Measurements from ENCODE around the gene MAP2K2.

DNA sequence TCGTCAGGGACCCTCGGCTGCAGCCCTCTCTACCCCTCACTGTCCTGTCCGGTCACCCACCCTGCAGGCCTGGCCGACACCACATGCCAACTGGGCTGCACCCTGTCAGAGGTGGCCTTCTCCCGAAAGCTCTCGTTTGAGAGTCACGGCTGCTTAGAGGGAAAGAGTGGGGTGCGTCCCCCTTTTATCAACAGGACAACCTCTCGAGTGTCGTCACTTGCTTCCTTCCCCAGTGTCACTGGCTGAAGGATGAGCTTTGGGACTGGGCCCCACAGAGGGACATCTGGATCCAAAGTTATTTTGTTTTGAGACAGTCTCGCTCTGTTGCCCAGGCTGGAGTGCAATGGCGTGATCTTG lies 28.5 kb downstream of the MAP2K2 start:
- TF ChIP-seq, protein P1, sequence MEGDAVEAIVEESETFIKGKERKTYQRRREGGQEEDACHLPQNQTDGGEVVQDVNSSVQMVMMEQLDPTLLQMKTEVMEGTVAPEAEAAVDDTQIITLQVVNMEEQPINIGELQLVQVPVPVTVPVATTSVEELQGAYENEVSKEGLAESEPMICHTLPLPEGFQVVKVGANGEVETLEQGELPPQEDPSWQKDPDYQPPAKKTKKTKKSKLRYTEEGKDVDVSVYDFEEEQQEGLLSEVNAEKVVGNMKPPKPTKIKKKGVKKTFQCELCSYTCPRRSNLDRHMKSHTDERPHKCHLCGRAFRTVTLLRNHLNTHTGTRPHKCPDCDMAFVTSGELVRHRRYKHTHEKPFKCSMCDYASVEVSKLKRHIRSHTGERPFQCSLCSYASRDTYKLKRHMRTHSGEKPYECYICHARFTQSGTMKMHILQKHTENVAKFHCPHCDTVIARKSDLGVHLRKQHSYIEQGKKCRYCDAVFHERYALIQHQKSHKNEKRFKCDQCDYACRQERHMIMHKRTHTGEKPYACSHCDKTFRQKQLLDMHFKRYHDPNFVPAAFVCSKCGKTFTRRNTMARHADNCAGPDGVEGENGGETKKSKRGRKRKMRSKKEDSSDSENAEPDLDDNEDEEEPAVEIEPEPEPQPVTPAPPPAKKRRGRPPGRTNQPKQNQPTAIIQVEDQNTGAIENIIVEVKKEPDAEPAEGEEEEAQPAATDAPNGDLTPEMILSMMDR (IDR thresholded peaks at IDR 0.05; ENCODE audit: low read depth, low read length), result no peak
- TF ChIP-seq EZH2phosphoT487 (IDR thresholded peaks at IDR 0.05; ENCODE audit: low read depth), result no peak

All from OCI-LY3 (cell line).